Activated gamma-delta T cell (primary cell): ENCODE data around the gene CYBB.
"Not testable (repeated sequence)": the region's sequence is repeated elsewhere in the genome, so short reads cannot be mapped to it uniquely, and the experiment has no call there.

Experiments used
- DNase-seq: peaks from one replicate; lab custom pipeline; 2025; lab: John Stamatoyannopoulos, UW
- total RNA-seq, 2 donors: gene quantifications; one replicate each; lab custom pipeline; 2026; lab: John Stamatoyannopoulos, UW

CYBB gene
- 0.15 to 1.0 reads per million in 2 donors for total RNA-seq

DNA sequence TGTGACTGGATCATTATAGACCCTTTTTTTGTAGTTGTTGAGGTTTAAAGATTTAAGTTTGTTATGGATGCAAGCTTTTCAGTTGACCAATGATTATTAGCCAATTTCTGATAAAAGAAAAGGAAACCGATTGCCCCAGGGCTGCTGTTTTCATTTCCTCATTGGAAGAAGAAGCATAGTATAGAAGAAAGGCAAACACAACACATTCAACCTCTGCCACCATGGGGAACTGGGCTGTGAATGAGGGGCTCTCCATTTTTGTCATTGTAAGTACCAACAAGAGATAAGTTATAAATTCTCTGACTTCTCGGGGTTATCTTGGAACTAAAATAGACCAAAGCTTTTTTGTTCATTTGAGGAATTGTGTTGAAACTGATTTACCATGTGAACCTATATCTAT is at the start of gene CYBB:
Gene CYBB (plus strand): TSS at position 203 of the 400 bp plus-strand sequence. CDS start 19 bp downstream, at position 222.
- DNase-seq: no peak

DNA sequence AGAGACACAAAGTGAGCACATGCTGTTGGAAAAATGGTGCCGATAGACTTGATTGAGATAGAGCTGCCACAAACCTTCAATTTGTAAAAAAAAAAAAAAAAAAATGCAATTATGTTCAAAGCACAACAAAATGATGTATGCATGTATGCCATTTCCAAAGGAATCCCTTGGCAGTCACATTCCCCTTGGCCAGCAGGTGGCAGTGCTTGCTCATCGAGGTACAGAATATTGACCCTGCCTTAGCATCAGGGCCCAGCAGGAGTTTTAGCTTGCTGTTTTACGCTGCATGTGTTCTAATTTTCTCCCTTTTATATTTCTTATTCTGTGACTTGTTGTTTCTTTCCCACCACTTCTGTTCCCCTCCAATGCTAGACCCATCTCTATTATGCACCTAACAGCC is 34.5 kb upstream of the CYBB start:
- DNase-seq: no peak

- no peak for DNase-seq
These were observed 34.0 kb upstream of the CYBB start for GRCh38 chrX:37745835-37746217.

DNA sequence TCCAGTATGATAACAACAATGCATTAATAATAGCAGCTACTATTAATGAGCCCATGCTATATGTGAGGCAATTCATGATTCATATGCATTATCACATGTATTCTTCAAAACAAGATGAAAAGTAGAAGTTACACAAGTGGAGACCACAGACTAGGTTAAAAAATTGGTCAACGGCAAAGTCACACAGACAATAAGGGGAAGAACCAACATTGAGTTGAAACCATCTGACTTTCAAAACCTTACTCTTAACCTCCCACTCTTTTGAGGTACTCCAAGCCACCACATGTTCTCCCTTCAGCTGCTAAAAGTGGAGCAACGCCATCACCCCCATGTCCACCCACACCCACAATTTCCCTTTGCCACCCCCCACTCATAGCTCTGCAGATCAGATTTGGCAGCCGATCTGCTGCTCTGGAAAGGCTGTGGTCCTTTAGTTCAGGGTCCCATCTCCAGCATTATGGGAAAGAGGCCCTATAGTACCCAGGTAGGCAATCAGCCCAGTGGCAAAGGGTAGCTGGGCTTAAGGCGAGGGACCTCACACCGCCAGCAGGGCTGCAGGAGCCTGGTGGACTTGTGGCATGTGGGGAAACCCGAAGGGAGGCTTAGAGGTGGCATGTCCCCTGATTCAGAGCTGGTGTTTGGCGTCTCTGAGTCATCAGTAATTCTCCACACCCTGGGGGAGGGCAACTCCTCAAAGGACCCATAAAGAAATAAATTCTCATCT is 33.5 kb upstream of the CYBB start:
- no peak for DNase-seq

- no peak for DNase-seq
These were observed 32.9 kb upstream of the CYBB start for GRCh38 chrX:37746951-37747350.

GRCh38 chrX:37752281-37752680 is 27.6 kb upstream of the CYBB start:
- DNase-seq: no peak

DNA sequence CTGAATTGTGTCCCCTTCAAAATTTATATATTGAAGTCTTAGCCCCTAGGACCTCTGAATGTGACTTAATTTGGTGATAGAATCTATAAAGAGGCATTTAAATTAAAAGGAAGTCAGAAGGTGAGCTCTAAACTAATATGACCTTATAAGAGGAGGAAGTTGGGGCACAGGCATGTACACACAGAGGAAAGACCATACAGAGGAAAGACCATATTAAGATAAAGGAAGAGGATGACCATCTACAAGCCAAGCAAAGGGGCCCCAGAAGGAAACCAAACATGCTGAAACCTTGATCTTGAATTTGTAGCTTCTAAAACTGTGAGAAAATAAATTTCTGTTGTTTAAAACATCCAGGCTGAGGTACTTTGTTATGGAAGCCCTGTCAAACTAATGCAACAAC is 26.9 kb upstream of the CYBB start:
- no peak for DNase-seq

DNA sequence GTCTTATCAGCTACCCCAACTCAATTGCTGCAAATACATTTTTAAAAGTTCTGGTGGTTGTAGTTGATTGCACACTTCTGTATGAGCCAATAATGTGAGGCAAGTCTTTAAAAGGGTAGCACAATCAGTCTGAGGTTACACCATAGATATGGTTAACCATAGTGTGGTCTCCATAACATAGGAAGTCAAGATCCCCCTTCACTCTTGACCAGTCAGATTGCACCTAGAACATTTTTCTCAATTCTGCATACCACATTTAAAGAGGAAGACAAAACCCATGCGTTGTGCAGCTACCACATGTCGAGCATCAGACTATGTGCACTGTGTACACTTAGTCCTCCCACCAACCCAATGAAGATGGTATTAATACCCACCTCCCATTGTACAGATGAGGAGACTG is 26.5 kb upstream of the CYBB start:
- DNase-seq: no peak

- DNase-seq: no peak
These were observed 25.3 kb upstream of the CYBB start for GRCh38 chrX:37754516-37754915.

DNA sequence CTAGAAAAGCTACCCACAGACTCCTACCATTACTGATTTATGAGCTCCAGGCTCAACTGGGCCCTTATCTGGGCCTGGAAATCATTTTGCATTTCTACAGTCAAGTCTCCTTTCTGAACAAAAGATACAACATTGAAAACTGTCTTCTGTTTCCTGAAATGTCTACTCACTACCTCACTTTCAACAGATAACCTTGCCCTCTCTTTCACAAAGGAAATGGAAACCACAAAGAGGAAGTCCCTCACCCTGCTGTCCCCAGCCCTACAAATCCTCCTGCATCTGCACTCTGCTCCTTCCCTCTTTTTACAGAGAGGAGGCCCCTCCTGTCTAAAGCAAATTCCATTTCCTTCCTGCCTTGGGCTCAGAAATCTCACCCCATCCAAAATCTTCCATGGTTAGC is 24.8 kb upstream of the CYBB start:
- DNase-seq: no peak

DNA sequence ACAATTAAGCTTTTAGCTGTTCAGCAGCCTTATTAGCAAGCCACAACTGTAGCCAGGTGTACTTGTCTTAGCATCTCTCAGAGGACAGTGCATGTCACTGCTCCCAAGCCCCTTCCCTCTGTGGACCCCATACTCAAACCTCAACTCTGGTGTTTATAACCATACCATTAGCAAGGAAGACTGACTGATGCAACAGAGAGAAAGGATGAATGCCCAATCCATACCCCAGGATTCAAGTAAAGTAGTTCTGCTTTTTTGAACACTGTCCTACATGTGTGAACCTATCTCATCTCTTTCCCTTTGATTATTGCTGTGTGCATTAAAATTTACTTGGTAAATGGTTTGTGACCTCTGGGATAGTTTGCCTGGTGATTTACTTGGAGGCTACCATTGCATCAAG is 22.8 kb upstream of the CYBB start:
- no peak for DNase-seq

DNA sequence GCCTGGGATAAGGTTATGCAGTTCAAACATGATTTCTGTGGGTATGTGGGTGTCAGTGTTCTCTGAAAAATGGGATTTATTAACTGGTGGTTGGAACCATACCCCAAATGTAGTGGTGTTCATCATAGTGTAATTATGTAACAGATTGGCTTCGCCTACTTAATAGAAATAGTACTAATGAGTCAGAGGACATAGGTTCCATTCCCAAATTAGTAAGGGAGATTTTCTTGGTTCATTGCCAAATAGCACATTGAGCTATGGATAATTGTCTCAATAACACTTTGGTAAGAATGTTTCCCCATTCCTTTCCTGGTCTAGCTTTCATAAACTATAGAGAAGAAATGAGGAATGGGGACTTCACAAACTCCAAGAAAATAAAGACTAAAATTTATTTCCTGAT is 20.5 kb upstream of the CYBB start:
- DNase-seq: no peak

- DNase-seq: no peak
These were observed 19.9 kb upstream of the CYBB start for GRCh38 chrX:37759878-37760418.

GRCh38 chrX:37763400-37763799 is 16.5 kb upstream of the CYBB start:
- no peak for DNase-seq

GRCh38 chrX:37765507-37765906 is 14.4 kb upstream of the CYBB start:
- no peak for DNase-seq

GRCh38 chrX:37767430-37767829 is 12.4 kb upstream of the CYBB start:
- DNase-seq: no peak

DNA sequence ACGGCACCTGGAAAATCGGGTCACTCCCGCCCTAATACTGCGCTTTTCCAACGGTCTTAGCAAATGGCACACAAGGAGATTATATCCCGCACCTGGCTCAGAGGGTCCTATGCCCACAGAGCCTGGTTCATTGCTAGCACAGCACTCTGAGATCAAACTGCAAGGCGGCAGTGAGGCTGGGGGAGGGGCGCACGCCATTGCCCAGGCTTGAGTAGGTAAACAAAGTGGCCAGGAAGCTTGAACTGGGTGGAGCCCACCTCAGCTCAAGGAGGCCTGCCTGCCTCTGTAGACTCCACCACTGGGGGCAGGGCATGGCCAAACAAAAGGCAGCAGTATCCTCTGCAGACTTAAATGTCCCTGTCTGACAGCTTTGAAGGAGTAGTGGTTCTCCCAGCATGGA is 11.0 kb upstream of the CYBB start:
- DNase-seq: not testable (repeated sequence)

GRCh38 chrX:37776283-37776986 is 3.4 kb upstream of the CYBB start:
- DNase-seq: no peak

- no peak for DNase-seq
These were observed 2.9 kb upstream of the CYBB start for GRCh38 chrX:37776987-37777325.

DNA sequence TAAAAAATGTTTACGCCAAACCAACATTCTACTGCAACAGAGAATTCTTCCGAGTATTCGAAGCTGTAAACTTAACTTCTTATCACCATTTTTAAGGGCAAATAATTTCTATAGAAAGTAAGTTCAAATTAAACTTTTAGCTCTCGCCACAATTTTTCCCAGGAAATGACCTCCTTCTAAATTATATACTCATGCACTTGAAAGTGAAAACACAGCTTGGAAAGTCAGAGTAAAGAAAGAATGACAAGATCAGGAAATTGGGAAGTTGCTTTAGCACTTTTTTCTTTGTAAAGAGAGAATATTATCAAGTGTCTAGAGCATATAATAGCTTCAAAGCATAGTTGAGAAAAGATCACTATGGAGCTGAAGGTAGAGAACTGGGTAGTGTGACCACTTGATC is 1.2 kb downstream of the CYBB start:
- no peak for DNase-seq

DNA sequence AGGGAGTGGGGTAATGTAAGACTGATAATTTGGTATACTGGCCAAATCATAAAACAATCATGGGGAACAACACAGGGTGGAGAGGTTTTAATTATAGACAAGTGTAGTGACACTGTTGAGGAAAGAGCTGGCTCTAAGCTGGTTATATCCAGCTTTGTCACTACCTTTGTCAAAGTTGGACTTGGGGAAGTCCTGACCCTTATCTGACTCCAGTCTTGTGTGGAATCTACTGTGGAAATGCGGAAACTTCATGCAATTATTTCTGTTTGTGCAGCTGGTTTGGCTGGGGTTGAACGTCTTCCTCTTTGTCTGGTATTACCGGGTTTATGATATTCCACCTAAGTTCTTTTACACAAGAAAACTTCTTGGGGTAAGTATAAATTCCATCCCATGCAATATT is 2.0 kb downstream of the CYBB start:
- no peak for DNase-seq

- no peak for DNase-seq
These were observed 2.5 kb downstream of the CYBB start for GRCh38 chrX:37782359-37782758.

- no peak for DNase-seq
These were observed 3.4 kb downstream of the CYBB start for GRCh38 chrX:37783305-37783704.

DNA sequence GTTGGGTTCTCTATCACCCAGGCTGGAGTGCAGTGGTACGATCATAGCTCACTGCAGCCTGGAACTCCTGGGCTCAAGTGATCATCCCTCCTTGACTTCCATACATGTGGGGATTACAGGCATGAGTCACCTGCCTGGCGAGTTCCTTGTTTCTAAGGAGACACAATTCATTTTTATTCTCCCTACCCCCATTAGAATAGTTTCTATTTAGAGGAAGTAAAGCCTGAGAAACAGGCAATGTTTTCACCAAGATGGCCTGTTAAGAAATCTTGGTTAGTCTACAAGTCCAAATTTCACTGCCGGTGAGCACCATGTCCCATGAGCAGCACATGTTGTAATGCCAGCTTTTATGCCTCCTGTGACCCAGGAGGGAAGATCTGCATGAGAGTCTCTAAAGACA is 5.7 kb downstream of the CYBB start:
- no peak for DNase-seq
